HepG2 (cell line): ENCODE measurements around the gene NXPE1. TPM values are rescaled to one million over a fixed set of nuclear protein-coding genes. Genes with fewer than 3 reads are reported as not detected.

Experiments
- ATAC-seq: fragments of 200-7000 bp; cut with Tn5 transposase; 3 replicates; pipeline ENCODE4 v1.9.1; 2020; ENCODE audit warnings: mild to moderate bottlenecking, moderate library complexity
- BruUV-seq: library from RNA; stranded (reverse); fragments of 400-500 nt; replicated peaks from 2 replicates; lab custom pipeline; 2021; lab: Mats Ljungman, UMichigan
- CTCF ChIA-PET: fragments of 300-600 bp; formaldehyde crosslinking; extraction: SDS; loops from one replicate; lab custom pipeline; 2021; ENCODE audit warnings: low total read pairs, inconsistent platforms, low intra/inter-chr PET ratio; lab: Yijun Ruan, JAX
- POLR2A ChIA-PET: fragments of 350-600 bp; sonication (Branson Sonifier 250); formaldehyde crosslinking; loops from one replicate; lab custom pipeline; 2020; ENCODE audit warnings: antibody characterized with exemption, inconsistent platforms; lab: Yijun Ruan, JAX
- DNase-seq: peaks from one replicate; pipeline ENCODE4 v3.0.0-alpha.2; 2015; ENCODE audit warnings: low spot score
- FAIRE-seq: peaks from 3 replicates; lab custom pipeline; 2011; peaks lifted over from hg19 to GRCh38; lab: Jason Lieb, UNC
- H2AFZ ChIP-seq: one replicate; pipeline ENCODE4 v1.6.1; 2011; ENCODE audit warnings: low read length, inconsistent platforms
- H3K27ac ChIP-seq: fragments of 300-600 bp; 3 replicates; pipeline ENCODE4 v1.8.0; 2011; ENCODE audit warnings: mixed run types, mild to moderate bottlenecking, mixed read lengths, low read length, inconsistent platforms; ENCODE audit not compliant: insufficient read depth; ENCODE audit errors: extremely low read length
- H3K27me3 ChIP-seq, 2 experiments: fragments of 200-600 bp in 1 of 2; 2 replicates in 1 of 2; 3 replicates in 1 of 2; pipeline versions ENCODE4 v1.6.0 to v1.8.0; 2011; ENCODE audit warnings: low read length in 2 of 2, mild to moderate bottlenecking in 2 of 2, moderate library complexity in 2 of 2, inconsistent platforms in 1 of 2; ENCODE audit not compliant: insufficient read depth in 2 of 2, control insufficient read depth in 1 of 2
- H3K36me3 ChIP-seq, 2 experiments: fragments of 200-600 bp in 1 of 2; replicated peaks in 1 of 2; 2 replicates in 1 of 2; 3 replicates in 1 of 2; pipeline versions ENCODE4 v1.5.1 to v1.8.0; 2011; ENCODE audit warnings: low read length in 2 of 2, inconsistent platforms in 1 of 2; ENCODE audit not compliant: insufficient read depth in 2 of 2, control insufficient read depth in 1 of 2
- H3K4me1 ChIP-seq: 2 replicates; pipeline ENCODE4 v1.5.1; 2012; ENCODE audit warnings: low read length, inconsistent platforms; ENCODE audit not compliant: insufficient read depth
- H3K4me2 ChIP-seq: 2 replicates; pipeline ENCODE4 v1.6.0; 2011; ENCODE audit warnings: low read depth, low read length, inconsistent platforms
- H3K4me3 ChIP-seq, 3 experiments: fragments of 200-600 bp in 1 of 3; sonication (generic), shearing (Covaris generic) in 1 of 3; replicated peaks in 1 of 3; 2 replicates each; pipeline ENCODE4 v1.5.1; 2011 to 2016; ENCODE audit warnings: low read length in 3 of 3, inconsistent platforms in 2 of 3, low read depth in 2 of 3, mild to moderate bottlenecking in 2 of 3, control low read depth in 1 of 3, mixed read lengths in 1 of 3; ENCODE audit not compliant: insufficient read depth in 1 of 3
- H3K79me2 ChIP-seq: one replicate; pipeline ENCODE4 v1.6.1; 2011; ENCODE audit warnings: low read length, inconsistent platforms; ENCODE audit not compliant: insufficient read depth
- H3K9ac ChIP-seq: 2 replicates; pipeline ENCODE4 v1.6.0; 2011; ENCODE audit warnings: mild to moderate bottlenecking, low read depth, low read length, inconsistent platforms; ENCODE audit not compliant: insufficient read depth
- H3K9me3 ChIP-seq: 2 replicates; pipeline ENCODE4 v1.5.1; 2012; ENCODE audit warnings: mild to moderate bottlenecking, low read length
- H4K20me1 ChIP-seq: 2 replicates; pipeline ENCODE4 v1.6.0; 2011; ENCODE audit warnings: inconsistent platforms, mild to moderate bottlenecking, low read length, moderate library complexity; ENCODE audit not compliant: insufficient read depth
- PHB2 ChIP-seq: fragments of 450-650 bp; IDR thresholded peaks from 2 replicates; pipeline ENCODE4 v1.6.1; 2018; ENCODE audit not compliant: partially characterized antibody
- STAG1 ChIP-seq: sonication (generic); formaldehyde crosslinking; IDR thresholded peaks from 2 replicates; pipeline ENCODE4 v1.4.0; 2020; ENCODE audit warnings: missing genetic modification reagents
- WGBS: methylation state at CpG from one replicate; pipeline ENCODE4 v1.1.6; 2017; ENCODE audit warnings: low lambda C conversion rate; 5-methylcytosine and 5-hydroxymethylcytosine counted together
- in situ Hi-C: cut with HindIII; loops from 2 replicates; pipeline ENCODE4 v1.10.0; 2017; ENCODE audit warnings: low pct_unique_long_range_greater_than_20kb; ENCODE audit not compliant: extremely low pct_ligation_motif_present
- intact Hi-C: fragments of 100-400 bp; cut with micrococcal nuclease; formaldehyde crosslinking; loops from one replicate; pipeline ENCODE4 v1.10.0; 2022; ENCODE audit not compliant: unreplicated experiment
- polyA plus RNA-seq, 8 experiments: library from polyadenylated mRNA; depleted of rRNA in 3 of 8; stranded (reverse) in 7 of 8; unstranded in 1 of 8; fragments of >200 nt; fragmentation: Illumina TruSeq in 4 of 8; extraction: Trizol in 4 of 8; gene quantifications; 2 replicates each; pipeline versions ENCODE4 v1.2.1 to v1.2.3, GENCODE V29; 2011 to 2016; ENCODE audit warnings: low read depth in 4 of 8, missing spikeins in 1 of 8, mixed read lengths in 1 of 8; ENCODE audit not compliant: insufficient read depth in 1 of 8
- total RNA-seq, 5 experiments: library from RNA; depleted of rRNA; stranded (reverse); fragments of >200 nt; fragmentation: Illumina TruSeq; extraction: Trizol; gene quantifications; 2 replicates each; pipeline ENCODE4 v1.2.3, GENCODE V29; 2016; ENCODE audit warnings: low read depth in 1 of 5
- TF ChIP-seq, protein P1 (sequence below): sonication (generic); formaldehyde crosslinking; IDR thresholded peaks from 2 replicates; pipeline ENCODE4 v1.4.0; 2020; ENCODE audit warnings: missing genetic modification reagents, borderline replicate concordance
- TF ChIP-seq, protein P2 (sequence below): sonication (generic); formaldehyde crosslinking; IDR thresholded peaks from 2 replicates; pipeline ENCODE4 v1.5.0; 2020; ENCODE audit warnings: mild to moderate bottlenecking, missing genetic modification reagents, moderate library complexity

NXPE1 gene
- total and polyA plus RNA-seq, 2 of the 13 experiments (the other 11 are each of a cell fraction or from before 2014, with no cell fraction given), result not detected

DNA sequence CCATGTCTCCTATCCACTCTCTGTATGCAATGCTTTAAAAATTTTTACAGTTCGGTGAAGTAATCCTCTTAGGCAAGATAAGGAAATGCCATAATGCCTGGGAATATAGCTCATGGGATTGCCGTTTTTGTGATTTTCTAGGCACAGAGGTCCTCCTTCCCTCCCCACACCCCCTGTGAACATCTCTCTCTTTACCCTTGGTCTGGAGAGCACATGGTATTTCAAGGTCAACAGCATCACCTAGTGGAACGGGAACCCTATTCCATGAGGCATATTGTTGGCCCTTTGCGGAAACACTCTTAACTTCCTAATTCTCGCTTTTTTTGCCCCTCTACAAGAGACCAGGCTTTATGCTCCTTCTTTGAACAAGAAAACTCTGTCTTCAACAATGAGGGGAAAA is 27.1 kb upstream of the NXPE1 start:
- Histone ChIP-seq H3K27me3 (no peaks in the 10 kb centered on the region), H3K9me3 (peaks cover 33% of the 10 kb centered on the region), H3K79me2 (no peaks in the 10 kb centered on the region), H3K4me2 (no peak overlapping the region), H4K20me1 (no peaks in the 10 kb centered on the region), H3K36me3 (no peaks in the 10 kb centered on the region), H3K27ac (no peak overlapping the region)
- no peak for ATAC-seq
- 16% methylated on average over 5 of the region's 5 CpGs for WGBS
- in situ Hi-C loops, result loop anchor here (25.0 kb wide), 1 partner anchor 249 kb away; no protein-coding TSS in a partner anchor
- POLR2A ChIA-PET, result no interaction called here
- TF ChIP-seq, protein P1, sequence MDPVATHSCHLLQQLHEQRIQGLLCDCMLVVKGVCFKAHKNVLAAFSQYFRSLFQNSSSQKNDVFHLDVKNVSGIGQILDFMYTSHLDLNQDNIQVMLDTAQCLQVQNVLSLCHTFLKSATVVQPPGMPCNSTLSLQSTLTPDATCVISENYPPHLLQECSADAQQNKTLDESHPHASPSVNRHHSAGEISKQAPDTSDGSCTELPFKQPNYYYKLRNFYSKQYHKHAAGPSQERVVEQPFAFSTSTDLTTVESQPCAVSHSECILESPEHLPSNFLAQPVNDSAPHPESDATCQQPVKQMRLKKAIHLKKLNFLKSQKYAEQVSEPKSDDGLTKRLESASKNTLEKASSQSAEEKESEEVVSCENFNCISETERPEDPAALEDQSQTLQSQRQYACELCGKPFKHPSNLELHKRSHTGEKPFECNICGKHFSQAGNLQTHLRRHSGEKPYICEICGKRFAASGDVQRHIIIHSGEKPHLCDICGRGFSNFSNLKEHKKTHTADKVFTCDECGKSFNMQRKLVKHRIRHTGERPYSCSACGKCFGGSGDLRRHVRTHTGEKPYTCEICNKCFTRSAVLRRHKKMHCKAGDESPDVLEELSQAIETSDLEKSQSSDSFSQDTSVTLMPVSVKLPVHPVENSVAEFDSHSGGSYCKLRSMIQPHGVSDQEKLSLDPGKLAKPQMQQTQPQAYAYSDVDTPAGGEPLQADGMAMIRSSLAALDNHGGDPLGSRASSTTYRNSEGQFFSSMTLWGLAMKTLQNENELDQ (CRISPR knock-in tag), result no peak
- TF ChIP-seq STAG1, result peak; percentile 43
- no peak for TF ChIP-seq PHB2
- TF ChIP-seq, protein P2, sequence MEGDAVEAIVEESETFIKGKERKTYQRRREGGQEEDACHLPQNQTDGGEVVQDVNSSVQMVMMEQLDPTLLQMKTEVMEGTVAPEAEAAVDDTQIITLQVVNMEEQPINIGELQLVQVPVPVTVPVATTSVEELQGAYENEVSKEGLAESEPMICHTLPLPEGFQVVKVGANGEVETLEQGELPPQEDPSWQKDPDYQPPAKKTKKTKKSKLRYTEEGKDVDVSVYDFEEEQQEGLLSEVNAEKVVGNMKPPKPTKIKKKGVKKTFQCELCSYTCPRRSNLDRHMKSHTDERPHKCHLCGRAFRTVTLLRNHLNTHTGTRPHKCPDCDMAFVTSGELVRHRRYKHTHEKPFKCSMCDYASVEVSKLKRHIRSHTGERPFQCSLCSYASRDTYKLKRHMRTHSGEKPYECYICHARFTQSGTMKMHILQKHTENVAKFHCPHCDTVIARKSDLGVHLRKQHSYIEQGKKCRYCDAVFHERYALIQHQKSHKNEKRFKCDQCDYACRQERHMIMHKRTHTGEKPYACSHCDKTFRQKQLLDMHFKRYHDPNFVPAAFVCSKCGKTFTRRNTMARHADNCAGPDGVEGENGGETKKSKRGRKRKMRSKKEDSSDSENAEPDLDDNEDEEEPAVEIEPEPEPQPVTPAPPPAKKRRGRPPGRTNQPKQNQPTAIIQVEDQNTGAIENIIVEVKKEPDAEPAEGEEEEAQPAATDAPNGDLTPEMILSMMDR, result peak; percentile 47
- TF ChIP-seq, all 625 proteins: peak for 2
- no peak for FAIRE-seq
- no peak overlapping the region for H2AFZ ChIP-seq
- H3K4me1 ChIP-seq, result no peaks in the 10 kb centered on the region
- CTCF ChIA-PET, result no interaction called here
- no peak overlapping the region for H3K4me3 ChIP-seq
- no peak overlapping the region for H3K9ac ChIP-seq
- DNase-seq, result no peak
- intact Hi-C loops, result no loop called here
- BruUV-seq, result no TSS peak
